Thyroid gland (tissue), 4 donors: Measurements from ENCODE around the gene MAMDC4.

Source experiments
- POLR2A ChIP-seq, 2 donors: fragments of 450-650 bp; IDR thresholded peaks; one replicate each; pipeline ENCODE4 v1.6.1; 2017; ENCODE audit warnings: antibody characterized with exemption in 2 of 2, mild to moderate bottlenecking in 2 of 2, moderate library complexity in 1 of 2
- TF ChIP-seq, protein P1 (sequence below), 6 experiments: fragments of 200-600 bp in 3 of 6; fragments of 450-650 bp in 3 of 6; sonication (generic) in 3 of 6; IDR thresholded peaks; one replicate each; pipeline ENCODE4 v1.5.1; 2016 to 2019; ENCODE audit warnings: antibody characterized with exemption in 6 of 6, mild to moderate bottlenecking in 2 of 6, inconsistent platforms in 1 of 6, moderate library complexity in 1 of 6

DNA sequence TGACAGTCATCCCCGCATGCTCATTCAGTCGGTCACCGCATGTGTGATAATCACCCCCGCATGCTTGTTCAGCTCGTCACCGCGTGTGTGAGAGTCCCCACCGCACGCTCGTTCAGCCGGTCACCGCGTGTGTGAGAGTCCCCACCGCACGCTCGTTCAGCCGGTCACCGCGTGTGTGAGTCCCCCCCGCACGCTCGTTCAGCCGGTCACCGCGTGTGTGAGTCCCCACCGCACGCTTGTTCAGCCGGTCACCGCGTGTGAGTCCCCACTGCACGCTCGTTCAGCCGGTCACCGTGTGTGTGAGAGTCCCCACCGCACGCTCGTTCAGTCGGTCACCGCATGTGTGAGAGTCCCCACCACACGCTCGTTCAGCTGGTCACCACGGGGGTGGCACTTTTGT, 37.7 kb downstream of the MAMDC4 start:
- TF ChIP-seq, protein P1, sequence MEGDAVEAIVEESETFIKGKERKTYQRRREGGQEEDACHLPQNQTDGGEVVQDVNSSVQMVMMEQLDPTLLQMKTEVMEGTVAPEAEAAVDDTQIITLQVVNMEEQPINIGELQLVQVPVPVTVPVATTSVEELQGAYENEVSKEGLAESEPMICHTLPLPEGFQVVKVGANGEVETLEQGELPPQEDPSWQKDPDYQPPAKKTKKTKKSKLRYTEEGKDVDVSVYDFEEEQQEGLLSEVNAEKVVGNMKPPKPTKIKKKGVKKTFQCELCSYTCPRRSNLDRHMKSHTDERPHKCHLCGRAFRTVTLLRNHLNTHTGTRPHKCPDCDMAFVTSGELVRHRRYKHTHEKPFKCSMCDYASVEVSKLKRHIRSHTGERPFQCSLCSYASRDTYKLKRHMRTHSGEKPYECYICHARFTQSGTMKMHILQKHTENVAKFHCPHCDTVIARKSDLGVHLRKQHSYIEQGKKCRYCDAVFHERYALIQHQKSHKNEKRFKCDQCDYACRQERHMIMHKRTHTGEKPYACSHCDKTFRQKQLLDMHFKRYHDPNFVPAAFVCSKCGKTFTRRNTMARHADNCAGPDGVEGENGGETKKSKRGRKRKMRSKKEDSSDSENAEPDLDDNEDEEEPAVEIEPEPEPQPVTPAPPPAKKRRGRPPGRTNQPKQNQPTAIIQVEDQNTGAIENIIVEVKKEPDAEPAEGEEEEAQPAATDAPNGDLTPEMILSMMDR (IDR thresholded peaks at IDR 0.05) = no peak
- no peak for TF ChIP-seq POLR2A (IDR thresholded peaks at IDR 0.05)
